Vagina (tissue), 2 donors: ENCODE measurements around the gene MEX3A.

ENCODE experiments used
- CTCF ChIP-seq, 3 experiments: fragments of 450-650 bp in 2 of 3; fragments of 200-600 bp in 1 of 3; sonication (generic) in 1 of 3; IDR thresholded peaks; one replicate each; pipeline ENCODE4 v1.5.1; 2017 to 2019; ENCODE audit warnings: antibody characterized with exemption in 3 of 3, mild to moderate bottlenecking in 2 of 3, moderate library complexity in 2 of 3
- POLR2A ChIP-seq, 2 donors: fragments of 450-650 bp; IDR thresholded peaks; one replicate each; pipeline ENCODE4 v1.6.1; 2017; ENCODE audit warnings: antibody characterized with exemption in 2 of 2, mild to moderate bottlenecking in 2 of 2, moderate library complexity in 2 of 2
- POLR2AphosphoS5 ChIP-seq, 2 donors: sonication (generic); formaldehyde crosslinking; IDR thresholded peaks; one replicate each; pipeline ENCODE4 v1.9.0; 2017; ENCODE audit warnings: antibody characterized with exemption in 2 of 2, mild to moderate bottlenecking in 2 of 2, low read depth in 1 of 2; ENCODE audit not compliant: insufficient read depth in 1 of 2

GRCh38 chr1:156104861-156105832 lies 22.9 kb upstream of the MEX3A start:
- no peak for TF ChIP-seq CTCF (IDR thresholded peaks at IDR 0.05)
- no peak for TF ChIP-seq POLR2A (IDR thresholded peaks at IDR 0.05)
- TF ChIP-seq POLR2AphosphoS5 (IDR thresholded peaks at IDR 0.05; ENCODE audit: insufficient read depth in 1 of 2, low read depth in 1 of 2): no peak
